Muscle layer of colon (tissue), 2 donors: ENCODE results near the gene NRIP2.
A peak's percentile ranks its signal among the peaks of the same experiment; 100 is the strongest.

ENCODE experiments used
- H3K27ac ChIP-seq: one replicate; pipeline ENCODE4 v1.7.0; 2013; ENCODE audit warnings: low read depth, mild to moderate bottlenecking, low read length, moderate library complexity
- H3K27me3 ChIP-seq, 2 donors: one replicate each; pipeline ENCODE4 v1.7.0; 2013; ENCODE audit warnings: low read length in 2 of 2, mild to moderate bottlenecking in 2 of 2; ENCODE audit not compliant: insufficient read depth in 2 of 2, control insufficient read depth in 1 of 2
- H3K36me3 ChIP-seq: one replicate; pipeline ENCODE4 v1.7.0; 2013; ENCODE audit warnings: mild to moderate bottlenecking, low read length; ENCODE audit not compliant: insufficient read depth
- H3K4me1 ChIP-seq: one replicate; pipeline ENCODE4 v1.7.0; 2013; ENCODE audit warnings: mild to moderate bottlenecking, low read length; ENCODE audit not compliant: insufficient read depth
- H3K4me3 ChIP-seq, 2 donors: one replicate each; pipeline ENCODE4 v1.7.0; 2013; ENCODE audit warnings: low read length in 2 of 2, low read depth in 1 of 2, mild to moderate bottlenecking in 1 of 2, moderate library complexity in 1 of 2
- H3K9ac ChIP-seq: one replicate; pipeline ENCODE4 v1.7.0; 2013; ENCODE audit warnings: low read length
- H3K9me3 ChIP-seq: one replicate; pipeline ENCODE4 v1.7.0; 2013; ENCODE audit warnings: mild to moderate bottlenecking, low read length
- donor health status: abdominal sarcoma.
- donor health status: Adenocarcinoma of cecum.

Gene NRIP2

GRCh38 chr12:2823483-2823882, 11.4 kb downstream of the NRIP2 start:
- H3K27me3 ChIP-seq = no peaks in the 10 kb centered on the region
- H3K27ac ChIP-seq = no peak overlapping the region
- H3K9ac ChIP-seq = no peak overlapping the region
- no peaks in the 10 kb centered on the region for H3K9me3 ChIP-seq
- H3K4me1 ChIP-seq = no peaks in the 10 kb centered on the region
- peaks cover 88% of the 10 kb centered on the region for H3K36me3 ChIP-seq
- no peak overlapping the region for H3K4me3 ChIP-seq

GRCh38 chr12:2820432-2820831, 14.4 kb downstream of the NRIP2 start:
- no peaks in the 10 kb centered on the region for H3K27me3 ChIP-seq
- H3K4me3 ChIP-seq = no peak overlapping the region
- H3K27ac ChIP-seq = no peak overlapping the region
- no peaks in the 10 kb centered on the region for H3K9me3 ChIP-seq
- no peaks in the 10 kb centered on the region for H3K4me1 ChIP-seq
- H3K36me3 ChIP-seq = peaks cover 79% of the 10 kb centered on the region
- H3K9ac ChIP-seq = no peak overlapping the region

GRCh38 chr12:2819810-2820209, 15.0 kb downstream of the NRIP2 start:
- Histone ChIP-seq H3K4me1 (no peaks in the 10 kb centered on the region), H3K9me3 (no peaks in the 10 kb centered on the region), H3K36me3 (peaks cover 73% of the 10 kb centered on the region), H3K27ac (no peak overlapping the region), H3K27me3 (no peaks in the 10 kb centered on the region), H3K4me3 (no peak overlapping the region), H3K9ac (no peak overlapping the region)

GRCh38 chr12:2813214-2814185, 21.3 kb downstream of the NRIP2 start:
- H3K36me3 ChIP-seq = peaks cover 19% of the 10 kb centered on the region
- peak overlapping the region; percentile 44 for H3K27ac ChIP-seq
- H3K4me1 ChIP-seq = peaks cover 11% of the 10 kb centered on the region
- no peaks in the 10 kb centered on the region for H3K27me3 ChIP-seq
- H3K4me3 ChIP-seq = peak overlapping the region; percentile 16 to 100
- peak overlapping the region; percentile 65 for H3K9ac ChIP-seq
- H3K9me3 ChIP-seq = no peaks in the 10 kb centered on the region

- Histone ChIP-seq H3K4me1 (peaks cover 11% of the 10 kb centered on the region), H3K4me3 (peak within 1 kb of the TSS; percentile 16 to 100), H3K9ac (peak within 1 kb of the TSS; percentile 65), H3K9me3 (no peaks in the 10 kb centered on the region), H3K36me3 (peaks cover 10% of the 10 kb centered on the region), H3K27ac (peak within 1 kb of the TSS; percentile 44), H3K27me3 (no peaks in the 10 kb centered on the region)
These were observed 22.3 kb downstream of the NRIP2 start, which contains the start of gene ITFG2 for GRCh38 chr12:2812290-2813213. Gene ITFG2 (plus strand): TSS chr12:2812668. CDS start chr12:2812761, 93 bp downstream.

- Histone ChIP-seq H3K27me3 (no peaks in the 10 kb centered on the region), H3K4me1 (peaks cover 11% of the 10 kb centered on the region), H3K9ac (peak overlapping the region; percentile 65), H3K36me3 (peaks cover 2% of the 10 kb centered on the region), H3K4me3 (peak overlapping the region in 1 of 2 donors; percentile 100), H3K9me3 (no peaks in the 10 kb centered on the region), H3K27ac (no peak overlapping the region)
These were observed 23.0 kb downstream of the NRIP2 start for GRCh38 chr12:2811801-2812200.

- H3K9ac ChIP-seq = no peak overlapping the region
- H3K27ac ChIP-seq = no peak overlapping the region
- H3K36me3 ChIP-seq = peaks cover 20% of the 10 kb centered on the region
- H3K27me3 ChIP-seq = no peaks in the 10 kb centered on the region
- H3K4me1 ChIP-seq = peaks cover 19% of the 10 kb centered on the region
- no peak overlapping the region for H3K4me3 ChIP-seq
- H3K9me3 ChIP-seq = no peaks in the 10 kb centered on the region
These were observed 28.1 kb downstream of the NRIP2 start for GRCh38 chr12:2806700-2807099.

- H3K36me3 ChIP-seq = peaks cover 35% of the 10 kb centered on the region
- H3K27me3 ChIP-seq = no peaks in the 10 kb centered on the region
- no peak overlapping the region for H3K4me3 ChIP-seq
- H3K4me1 ChIP-seq = peaks cover 25% of the 10 kb centered on the region
- no peak overlapping the region for H3K9ac ChIP-seq
- H3K27ac ChIP-seq = no peak overlapping the region
- H3K9me3 ChIP-seq = no peaks in the 10 kb centered on the region
These were observed 29.7 kb downstream of the NRIP2 start for GRCh38 chr12:2805143-2805520.

GRCh38 chr12:2804393-2805142, 30.3 kb downstream of the NRIP2 start:
- Histone ChIP-seq H3K9ac (no peak overlapping the region), H3K9me3 (no peaks in the 10 kb centered on the region), H3K27me3 (no peaks in the 10 kb centered on the region), H3K4me1 (peaks cover 25% of the 10 kb centered on the region), H3K36me3 (peaks cover 40% of the 10 kb centered on the region), H3K27ac (no peak overlapping the region), H3K4me3 (no peak overlapping the region)

GRCh38 chr12:2803635-2804392, 31.0 kb downstream of the NRIP2 start:
- no peaks in the 10 kb centered on the region for H3K9me3 ChIP-seq
- no peak overlapping the region for H3K27ac ChIP-seq
- H3K9ac ChIP-seq = no peak overlapping the region
- no peak overlapping the region for H3K4me3 ChIP-seq
- H3K27me3 ChIP-seq = no peaks in the 10 kb centered on the region
- peaks cover 48% of the 10 kb centered on the region for H3K36me3 ChIP-seq
- peaks cover 25% of the 10 kb centered on the region for H3K4me1 ChIP-seq
